ENCODE data around the gene RAB11FIP4. TPM values are rescaled to one million over a fixed set of nuclear protein-coding genes. Genes with fewer than 3 reads are reported as not detected.

The RAB11FIP4 gene
- total and polyA plus RNA-seq, 2 donors (not counting 3 experiments of a cell fraction or from before 2014, with no cell fraction given), result 0.08 to 0.38 TPM

DNA sequence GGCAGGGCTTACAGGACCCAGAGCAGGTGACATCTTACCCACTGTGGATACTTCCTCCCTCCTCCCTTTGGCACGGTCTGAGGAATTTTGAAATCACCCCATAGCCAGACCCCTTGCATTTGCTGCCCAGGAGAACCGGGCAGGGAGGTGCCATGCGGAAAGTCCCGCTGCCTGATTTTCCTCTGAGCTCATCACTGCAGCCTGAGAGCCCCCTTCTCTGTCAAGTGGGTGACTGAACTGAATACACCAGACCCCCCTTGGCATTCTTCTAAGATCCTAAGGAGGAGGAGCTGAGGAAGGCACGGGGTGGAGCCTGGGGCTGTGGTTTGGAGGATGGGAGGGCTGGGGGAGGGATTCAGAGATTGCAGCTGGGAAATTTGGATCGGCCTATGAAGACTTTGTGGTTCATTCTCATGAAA is 173.4 kb downstream of the RAB11FIP4 start:
- no peaks in the 10 kb centered on the region for H3K9me1 ChIP-seq (replicated peaks; ENCODE audit: control insufficient read depth, extremely low read depth, insufficient read depth, low read length)
- no peak for TF ChIP-seq EZH2 (IDR thresholded peaks at IDR 0.05; ENCODE audit: borderline replicate concordance, low read depth, low read length, severe bottlenecking)
- TF ChIP-seq POLR2A (IDR thresholded peaks at IDR 0.05; ENCODE audit: low read depth, low read length), result no peak
- TF ChIP-seq POLR2AphosphoS5 (IDR thresholded peaks at IDR 0.05; ENCODE audit: insufficient read depth, low read depth, low read length), result no peak
- TF ChIP-seq, protein P1, sequence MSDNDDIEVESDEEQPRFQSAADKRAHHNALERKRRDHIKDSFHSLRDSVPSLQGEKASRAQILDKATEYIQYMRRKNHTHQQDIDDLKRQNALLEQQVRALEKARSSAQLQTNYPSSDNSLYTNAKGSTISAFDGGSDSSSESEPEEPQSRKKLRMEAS (IDR thresholded peaks at IDR 0.05; ENCODE audit: insufficient read depth, insufficient read length), result no peak
- TF ChIP-seq, protein P2, sequence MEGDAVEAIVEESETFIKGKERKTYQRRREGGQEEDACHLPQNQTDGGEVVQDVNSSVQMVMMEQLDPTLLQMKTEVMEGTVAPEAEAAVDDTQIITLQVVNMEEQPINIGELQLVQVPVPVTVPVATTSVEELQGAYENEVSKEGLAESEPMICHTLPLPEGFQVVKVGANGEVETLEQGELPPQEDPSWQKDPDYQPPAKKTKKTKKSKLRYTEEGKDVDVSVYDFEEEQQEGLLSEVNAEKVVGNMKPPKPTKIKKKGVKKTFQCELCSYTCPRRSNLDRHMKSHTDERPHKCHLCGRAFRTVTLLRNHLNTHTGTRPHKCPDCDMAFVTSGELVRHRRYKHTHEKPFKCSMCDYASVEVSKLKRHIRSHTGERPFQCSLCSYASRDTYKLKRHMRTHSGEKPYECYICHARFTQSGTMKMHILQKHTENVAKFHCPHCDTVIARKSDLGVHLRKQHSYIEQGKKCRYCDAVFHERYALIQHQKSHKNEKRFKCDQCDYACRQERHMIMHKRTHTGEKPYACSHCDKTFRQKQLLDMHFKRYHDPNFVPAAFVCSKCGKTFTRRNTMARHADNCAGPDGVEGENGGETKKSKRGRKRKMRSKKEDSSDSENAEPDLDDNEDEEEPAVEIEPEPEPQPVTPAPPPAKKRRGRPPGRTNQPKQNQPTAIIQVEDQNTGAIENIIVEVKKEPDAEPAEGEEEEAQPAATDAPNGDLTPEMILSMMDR (IDR thresholded peaks at IDR 0.05; ENCODE audit: extremely low read depth in 1 of 2, insufficient read depth in 1 of 2, low read depth in 1 of 2, low read length in 2 of 2), result no peak
- no peak for TF ChIP-seq GATA2 (IDR thresholded peaks at IDR 0.05; ENCODE audit: insufficient read depth, insufficient read length, low read depth, low read length)
- TF ChIP-seq FOS (IDR thresholded peaks at IDR 0.05; ENCODE audit: borderline replicate concordance, insufficient read depth, low read length), result no peak
- no peak for TF ChIP-seq MYC (IDR thresholded peaks at IDR 0.05; ENCODE audit: low read depth, low read length)
- TF ChIP-seq JUN (IDR thresholded peaks at IDR 0.05; ENCODE audit: borderline replicate concordance, insufficient read depth, insufficient read length, low read depth), result no peak
- H3K4me3 ChIP-seq (replicated peaks in 1 of 3; ENCODE audit: insufficient read depth in 1 of 3, low read depth in 1 of 3, low read length in 3 of 3), result no peak overlapping the region
- H3K4me2 ChIP-seq (ENCODE audit: insufficient read depth, low read length), result no peak overlapping the region
- peaks cover 2 to 4% of the 10 kb centered on the region in 2 experiments for H3K36me3 ChIP-seq (ENCODE audit: control insufficient read depth in 2 of 2, extremely low read depth in 1 of 2, insufficient read depth in 2 of 2, low read length in 2 of 2)
- intact Hi-C loops (cut with micrococcal nuclease), result no loop called here
- no peaks in the 10 kb centered on the region for H4K20me1 ChIP-seq (replicated peaks; ENCODE audit: control insufficient read depth, extremely low read depth, insufficient read depth, low read length)
- BruUV-seq (replicated peaks), result no TSS peak
- H3K27me3 ChIP-seq (ENCODE audit: control insufficient read depth in 2 of 2, insufficient read depth in 2 of 2, low read length in 2 of 2), result no peaks in the 10 kb centered on the region
- dilution Hi-C loops (cut with MboI; ENCODE audit: extremely low pct_ligation_motif_present, low sequenced_read_pairs), result no loop called here
- POLR2A ChIA-PET, result no interaction called here
- peaks cover 99% of the 10 kb centered on the region for H3K79me2 ChIP-seq (ENCODE audit: control insufficient read depth, insufficient read depth, low read length)
- CTCF ChIA-PET, result interaction anchor here (1.0 kb wide), 2 partner anchors 16 to 276 kb away, joined by 3 to 4 read pairs; no protein-coding TSS in a partner anchor
- DNase-seq (ENCODE audit: low read depth, low spot score) (no peak), FAIRE-seq (no peak)
- H3K4me1 ChIP-seq (ENCODE audit: control insufficient read depth, extremely low read depth, insufficient read depth, low read length), result peaks cover 30% of the 10 kb centered on the region
- no peaks in the 10 kb centered on the region for H3K9me3 ChIP-seq (replicated peaks; ENCODE audit: control insufficient read depth, insufficient read depth, low read length)
- no peak overlapping the region for H3K9ac ChIP-seq (replicated peaks; ENCODE audit: extremely low read depth, insufficient read depth, low read length)
- H3K27ac ChIP-seq (ENCODE audit: insufficient read depth, low read depth, low read length), result no peak overlapping the region
- no peak overlapping the region for H2AFZ ChIP-seq (ENCODE audit: low read depth, low read length)
